Fibroblast of lung (primary cell): ENCODE data around the gene TCFL5.

Source experiments
- CTCF ChIP-seq, 2 donors: IDR thresholded peaks in 1 of 2; conservative IDR thresholded peaks in 1 of 2; 1 replicate in 1 of 2; 2 replicates in 1 of 2; pipeline ENCODE4 v1.5.1; 2011 to 2012; ENCODE audit warnings: low read length in 2 of 2, control low read depth in 1 of 2, inconsistent platforms in 1 of 2, low read depth in 1 of 2, mild to moderate bottlenecking in 1 of 2
- EZH2 ChIP-seq: IDR thresholded peaks from 2 replicates; pipeline ENCODE4 v1.5.1; 2012; ENCODE audit warnings: low read length, control low read depth, mild to moderate bottlenecking; ENCODE audit errors: missing control alignments

GRCh38 chr20:62891111-62891510, 29.5 kb upstream of the TCFL5 start:
- TF ChIP-seq CTCF (conservative IDR thresholded peaks at IDR 0.05 in 1 of 2, IDR thresholded peaks at IDR 0.05 in 1 of 2; ENCODE audit: low read depth in 1 of 2, low read length in 2 of 2) (no peak), EZH2 (no peak)
